ENCODE measurements around the gene RYR1.
"Not testable (repeated sequence)": the region's sequence is repeated elsewhere in the genome, so short reads cannot be mapped to it uniquely, and the experiment has no call there.

Gene RYR1

GRCh38 chr19:38495375-38495774 lies 61.9 kb downstream of the RYR1 start:
- not testable (repeated sequence) for DNase-seq

GRCh38 chr19:38496116-38496515 lies 62.6 kb downstream of the RYR1 start:
- no peak for DNase-seq

- DNase-seq, result no peak
Observed at GRCh38 chr19:38496603-38497487, 63.4 kb downstream of the RYR1 start.

- no peak for DNase-seq
Observed at GRCh38 chr19:38497907-38498306, 64.4 kb downstream of the RYR1 start.

GRCh38 chr19:38499532-38499931 lies 66.0 kb downstream of the RYR1 start:
- no peak for DNase-seq

GRCh38 chr19:38500450-38500849 lies 67.0 kb downstream of the RYR1 start:
- no peak for DNase-seq

- no peak for DNase-seq
Observed at GRCh38 chr19:38502410-38503076, 69.1 kb downstream of the RYR1 start.

- no peak for DNase-seq
Observed at GRCh38 chr19:38503077-38503410, 69.6 kb downstream of the RYR1 start.

- no peak for DNase-seq
Observed at GRCh38 chr19:38505958-38506357, 72.5 kb downstream of the RYR1 start.

- DNase-seq, result no peak
Observed at GRCh38 chr19:38506375-38506722, 72.9 kb downstream of the RYR1 start.

- peak; percentile 80 for DNase-seq
Observed at GRCh38 chr19:38506723-38507550, 73.4 kb downstream of the RYR1 start.

GRCh38 chr19:38507551-38508127 lies 74.1 kb downstream of the RYR1 start:
- no peak for DNase-seq

- DNase-seq, result no peak
Observed at GRCh38 chr19:38508507-38508906, 75.0 kb downstream of the RYR1 start.

GRCh38 chr19:38509027-38509426 lies 75.5 kb downstream of the RYR1 start:
- DNase-seq, result no peak

GRCh38 chr19:38511074-38511708 lies 77.7 kb downstream of the RYR1 start:
- DNase-seq, result no peak

- DNase-seq, result no peak
Observed at GRCh38 chr19:38512277-38512676, 78.8 kb downstream of the RYR1 start.

GRCh38 chr19:38513156-38513555 lies 79.7 kb downstream of the RYR1 start:
- DNase-seq, result not testable (repeated sequence)

GRCh38 chr19:38513762-38514167 lies 80.3 kb downstream of the RYR1 start:
- no peak for DNase-seq

GRCh38 chr19:38514812-38515633 lies 81.5 kb downstream of the RYR1 start:
- DNase-seq, result peak; percentile 72

- no peak for DNase-seq
Observed at GRCh38 chr19:38515896-38516295, 82.4 kb downstream of the RYR1 start.

GRCh38 chr19:38516802-38517201 lies 83.3 kb downstream of the RYR1 start:
- no peak for DNase-seq

- DNase-seq, result no peak
Observed at GRCh38 chr19:38517321-38517720, 83.8 kb downstream of the RYR1 start.

Data from activated effector memory CD4-positive, alpha-beta T cell treated with Interleukin-2 at 50 U/mL for 16 hours (primary cell).